Naive B cell (primary cell): ENCODE measurements around the gene LIN54. TPM values are rescaled to one million over a fixed set of nuclear protein-coding genes. Genes with fewer than 3 reads are reported as not detected.
A peak's percentile ranks its signal among the peaks of the same experiment; 100 is the strongest.

Source experiments
- ATAC-seq, 2 donors: fragments of 150-1000 bp; cut with Tn5 transposase; 2 replicates each; pipeline ENCODE4 v1.10.0; 2021; ENCODE audit warnings: low read depth in 2 of 2, mild to moderate bottlenecking in 2 of 2, moderate library complexity in 2 of 2
- DNase-seq: peaks from one replicate; pipeline ENCODE4 v3.0.0; 2022
- H3K27ac Mint-ChIP-seq, 6 donors: one replicate each; pipeline ENCODE4 v1.8.0; 2020 to 2022; ENCODE audit warnings: mild to moderate bottlenecking in 6 of 6, mixed read lengths in 6 of 6, moderate library complexity in 5 of 6, inconsistent platforms in 2 of 6
- H3K27me3 Mint-ChIP-seq, 3 donors: one replicate each; pipeline ENCODE4 v1.8.0; 2021 to 2022; ENCODE audit warnings: mixed read lengths in 3 of 3, mild to moderate bottlenecking in 1 of 3
- H3K36me3 Mint-ChIP-seq, 2 donors: one replicate each; pipeline ENCODE4 v1.8.0; 2020 to 2022; ENCODE audit warnings: mixed read lengths in 2 of 2, inconsistent platforms in 1 of 2, mild to moderate bottlenecking in 1 of 2
- H3K4me1 Mint-ChIP-seq, 3 donors: one replicate each; pipeline ENCODE4 v1.8.0; 2020 to 2022; ENCODE audit warnings: mixed read lengths in 3 of 3, inconsistent platforms in 1 of 3, mild to moderate bottlenecking in 1 of 3, moderate library complexity in 1 of 3
- H3K4me3 Mint-ChIP-seq, 8 donors: one replicate each; pipeline ENCODE4 v1.8.0; 2020 to 2022; ENCODE audit warnings: mild to moderate bottlenecking in 8 of 8, mixed read lengths in 8 of 8, moderate library complexity in 8 of 8, inconsistent platforms in 2 of 8
- H3K9me3 Mint-ChIP-seq, 7 donors: one replicate each; pipeline ENCODE4 v1.8.0; 2020 to 2022; ENCODE audit warnings: mixed read lengths in 7 of 7, mild to moderate bottlenecking in 5 of 7, inconsistent platforms in 2 of 7, moderate library complexity in 1 of 7
- polyA plus RNA-seq, 6 donors: library from polyadenylated mRNA; unstranded; fragments of 300-500 nt; fragmentation: Illumina TruSeq; gene quantifications; one replicate each; pipeline ENCODE4 v1.2.3, GENCODE V29; 2021; ENCODE audit warnings: low read depth in 6 of 6

LIN54 gene
- polyA plus RNA-seq, 6 donors from 2014 or later, result 3.1 to 8.4 (median 7.8) TPM

GRCh38 chr4:82890901-82891706, 119.5 kb downstream of the LIN54 start, which contains the start of gene SEC31A:
Gene SEC31A (minus strand): TSS chr4:82891153. CDS start chr4:82881936, 9,217 bp downstream.
- peak within 1 kb of the TSS; percentile 89 to 97 (median 94) for H3K4me3 Mint-ChIP-seq
- ATAC-seq (peak; percentile 88 to 92), DNase-seq (peak; percentile 96)
- peaks cover 0 to 11% of the 10 kb centered on the region in 2 donors for H3K36me3 Mint-ChIP-seq
- H3K27ac Mint-ChIP-seq, result peak within 1 kb of the TSS; percentile 93 to 98 (median 97)
- H3K9me3 Mint-ChIP-seq, result no peaks in the 10 kb centered on the region
- H3K4me1 Mint-ChIP-seq, result peaks cover 11 to 37% (median 18%) of the 10 kb centered on the region in 3 donors
- H3K27me3 Mint-ChIP-seq, result no peaks in the 10 kb centered on the region

- H3K4me3 Mint-ChIP-seq, result peak overlapping the region; percentile 89 to 97 (median 94)
- H3K9me3 Mint-ChIP-seq, result no peaks in the 10 kb centered on the region
- H3K27me3 Mint-ChIP-seq, result no peaks in the 10 kb centered on the region
- peaks cover 15 to 42% (median 22%) of the 10 kb centered on the region in 3 donors for H3K4me1 Mint-ChIP-seq
- peaks cover 0 to 8% of the 10 kb centered on the region in 2 donors for H3K36me3 Mint-ChIP-seq
- DNase-seq (no peak), ATAC-seq (no peak)
- peak overlapping the region; percentile 93 to 98 (median 97) for H3K27ac Mint-ChIP-seq
Measured at GRCh38 chr4:82890528-82890900, 120.1 kb downstream of the LIN54 start.

- H3K27me3 Mint-ChIP-seq, result no peaks in the 10 kb centered on the region
- H3K36me3 Mint-ChIP-seq, result peaks cover 0 to 5% of the 10 kb centered on the region in 2 donors
- ATAC-seq (no peak), DNase-seq (no peak)
- peak overlapping the region in 7 of 8 donors; percentile 51 to 97 (median 95) for H3K4me3 Mint-ChIP-seq
- H3K27ac Mint-ChIP-seq, result peak overlapping the region in 3 of 6 donors; percentile 93 to 97 (median 97)
- no peaks in the 10 kb centered on the region for H3K9me3 Mint-ChIP-seq
- peaks cover 25 to 43% (median 30%) of the 10 kb centered on the region in 3 donors for H3K4me1 Mint-ChIP-seq
Measured at GRCh38 chr4:82889287-82889686, 121.3 kb downstream of the LIN54 start.

GRCh38 chr4:82886147-82886942, 124.3 kb downstream of the LIN54 start:
- peaks cover 26 to 45% (median 33%) of the 10 kb centered on the region in 3 donors for H3K4me1 Mint-ChIP-seq
- H3K27me3 Mint-ChIP-seq, result no peaks in the 10 kb centered on the region
- H3K9me3 Mint-ChIP-seq, result no peaks in the 10 kb centered on the region
- no peaks in the 10 kb centered on the region for H3K36me3 Mint-ChIP-seq
- no peak for DNase-seq
- no peak overlapping the region for H3K4me3 Mint-ChIP-seq
- peak overlapping the region in 1 of 6 donors; percentile 3 for H3K27ac Mint-ChIP-seq
- ATAC-seq, result no peak

- ATAC-seq, result no peak
- H3K27me3 Mint-ChIP-seq, result no peaks in the 10 kb centered on the region
- H3K9me3 Mint-ChIP-seq, result no peaks in the 10 kb centered on the region
- H3K4me1 Mint-ChIP-seq, result peaks cover 24 to 40% (median 29%) of the 10 kb centered on the region in 3 donors
- no peak for DNase-seq
- H3K36me3 Mint-ChIP-seq, result no peaks in the 10 kb centered on the region
- H3K27ac Mint-ChIP-seq, result peak overlapping the region in 1 of 6 donors; percentile 3
- no peak overlapping the region for H3K4me3 Mint-ChIP-seq
Measured at GRCh38 chr4:82885410-82885809, 125.2 kb downstream of the LIN54 start.

Other genes starting within 250 kb of the LIN54 start
- gene SCD5, start 212.0 kb downstream of the LIN54 start, polyA plus RNA-seq, result under 1 TPM in 3 of 6 donors, not detected in 3; 0.09 to 0.15 (median 0.10) TPM
- gene SEC31A, start 119.7 kb downstream of the LIN54 start, polyA plus RNA-seq, result 100 to 1,000 TPM; 131 to 183 (median 139) TPM
- 1 to 10 TPM in 5 of 6 donors, under 1 TPM in 1; 0.52 to 6.3 (median 3.1) TPM for gene THAP9, start 110.1 kb downstream of the LIN54 start, polyA plus RNA-seq
- gene COPS4, start 24.4 kb upstream of the LIN54 start, polyA plus RNA-seq, result 10 to 100 TPM; 40.1 to 74.5 (median 49.2) TPM
- 1,000 to 10,000 TPM in 3 of 6 donors, 100 to 1,000 TPM in 3; 826 to 1,431 (median 949) TPM for gene PLAC8, start 103.9 kb upstream of the LIN54 start, polyA plus RNA-seq